Heart left ventricle (tissue), 16 donors: ENCODE results near the gene NSD2. TPM values are rescaled to one million over a fixed set of nuclear protein-coding genes. Genes with fewer than 3 reads are reported as not detected.

ENCODE experiments used
- ATAC-seq, 4 donors: fragments of 200-7000 bp; cut with Tn5 transposase; one replicate each; pipeline ENCODE4 v1.9.1; 2020 to 2022; ENCODE audit warnings: moderate library complexity in 4 of 4, mild to moderate bottlenecking in 3 of 4, moderate number of reproducible peaks in 1 of 4
- DNase-seq, 5 donors: peaks; one replicate each; pipeline ENCODE4 v3.0.0-alpha.2; 2020
- H3K27ac ChIP-seq, 12 donors: fragments of 200-600 bp; sonication (generic) in 4 of 12; one replicate each; pipeline versions ENCODE4 v1.5.0 to v1.8.0; 2016 to 2022; ENCODE audit warnings: mild to moderate bottlenecking in 2 of 12
- H3K27me3 ChIP-seq, 9 donors: fragments of 200-600 bp; sonication (generic) in 2 of 9; one replicate each; pipeline versions ENCODE4 v1.5.1 to v1.8.0; 2016 to 2022; ENCODE audit warnings: mild to moderate bottlenecking in 3 of 9
- H3K36me3 ChIP-seq, 9 donors: fragments of 200-600 bp; sonication (generic) in 2 of 9; one replicate each; pipeline versions ENCODE4 v1.5.0 to v1.8.0; 2018 to 2022; ENCODE audit warnings: mild to moderate bottlenecking in 2 of 9
- H3K4me1 ChIP-seq, 12 donors: fragments of 200-600 bp; sonication (generic) in 4 of 12; one replicate each; pipeline versions ENCODE4 v1.5.0 to v1.8.0; 2016 to 2022; ENCODE audit warnings: mild to moderate bottlenecking in 3 of 12
- H3K4me3 ChIP-seq, 12 donors: fragments of 200-600 bp; sonication (generic) in 4 of 12; one replicate each; pipeline versions ENCODE4 v1.5.0 to v1.8.0; 2017 to 2022; ENCODE audit warnings: mild to moderate bottlenecking in 9 of 12, moderate library complexity in 4 of 12
- H3K9me3 ChIP-seq, 12 donors: fragments of 200-600 bp; sonication (generic) in 4 of 12; one replicate each; pipeline versions ENCODE4 v1.5.0 to v1.8.0; 2016 to 2022; ENCODE audit warnings: mild to moderate bottlenecking in 1 of 12
- CTCF ChIP-seq, 12 donors: fragments of 200-600 bp; sonication (generic) in 4 of 12; IDR thresholded peaks; one replicate each; pipeline versions ENCODE4 v1.5.0 to v1.8.0; 2018 to 2022; ENCODE audit warnings: antibody characterized with exemption in 12 of 12, mild to moderate bottlenecking in 5 of 12
- POLR2A ChIP-seq, 2 donors: fragments of 450-650 bp; IDR thresholded peaks; one replicate each; pipeline ENCODE4 v1.6.1; 2017; ENCODE audit warnings: antibody characterized with exemption in 2 of 2, mild to moderate bottlenecking in 2 of 2, moderate library complexity in 2 of 2
- WGBS, 4 donors: extraction: QIAGEN DNeasy Blood & Tissue Kit in 2 of 4; methylation state at CpG; one replicate each; pipeline versions ENCODE4 v1.1.5 to v1.1.7; 2013 to 2018; 5-methylcytosine and 5-hydroxymethylcytosine counted together
- intact Hi-C, 10 donors: fragments of 100-400 bp; cut with DNase I; formaldehyde crosslinking; loops; one replicate each; pipeline versions ENCODE4 v1.11.1 to v1.14.2; 2022
- polyA plus RNA-seq, 2 donors: library from polyadenylated mRNA; stranded (reverse); fragments of 200-250 nt; gene quantifications; one replicate each; pipeline ENCODE4 v1.2.3, GENCODE V29; 2013
- total RNA-seq, 9 donors: library from RNA; depleted of rRNA in 2 of 9; stranded (reverse); fragments of >200 nt in 2 of 9; fragmentation: NEBNext Ultra II Directional in 3 of 9; extraction: Animal tissue kit (Norgen Biotek cat#: 25700) in 3 of 9; gene quantifications; one replicate each; pipeline versions ENCODE4 v1.1.0 to v1.2.4, GENCODE V29; 2016 to 2023
- donor health status: ischemic (EF 13 %, LVEDD 7.1; RV severe dilation, severe dysfunction).
- donor health status: healthy with polysubstance abuse.
- donor health status: DM: no; HTN: yes; CAD: no.
- donor health status: DM: no; HTN: no; CAD: no.
- donor health status: ischemic (EF 25% LVEDD 6.9; RV normal size, moderate dysfunction).
- donor health status: ischemic (EF 25% LVEDD 5.7; RV mildly dilated, moderate dysfunction).
- donor health status: healthy.
- donor health status: DM: yes; HTN: yes; CAD: no.
- donor health status: ischemic (EF 35%, LVEDD 5.7; RV mildly dilated, moderate dysfunction).
- donor health status: nonischemic (EF 11% LVEDD 7.7; RV severe dilation, severe dysfunction).
- donor health status: DM: yes; HTN: yes; CAD: no.
- donor health status: PGD.
- donor health status: ischemic (EF 29% LVEDD 5.4; RV normal size, mild dysfunction).
- donor health status: nonischemic (EF 23%, LVEDD 6.1; RV moderate dilation, normal function).

Gene NSD2
- total and polyA plus RNA-seq, 11 donors = 11.4 to 63.3 (median 39.0) TPM

DNA sequence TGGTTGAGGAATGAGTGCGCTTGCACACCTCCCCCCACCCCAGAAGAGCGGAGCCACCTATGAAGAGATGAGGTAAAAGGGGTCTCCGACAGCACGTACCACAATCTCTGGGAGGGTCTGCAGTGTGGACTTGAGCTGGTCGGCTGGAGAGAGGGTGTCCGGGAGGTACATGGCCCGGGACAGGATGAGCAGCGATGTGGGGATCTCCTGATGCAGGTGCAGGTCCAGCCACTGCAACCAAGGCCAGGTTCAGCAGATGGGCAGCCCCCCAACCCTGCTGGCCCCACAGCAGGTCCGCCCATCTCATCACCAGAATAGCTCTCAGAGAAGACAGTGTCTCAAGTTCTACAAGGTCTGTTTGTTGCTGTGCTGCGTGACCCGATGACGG, 47.7 kb upstream of the NSD2 start:
- DNase-seq (no peak), ATAC-seq (no peak)
- Histone ChIP-seq H3K27ac (no peak overlapping the region), H3K4me3 (no peak overlapping the region), H3K4me1 (no peaks in the 10 kb centered on the region), H3K36me3 (peaks cover 0 to 84% (median 80%) of the 10 kb centered on the region in 9 donors), H3K27me3 (no peaks in the 10 kb centered on the region), H3K9me3 (no peaks in the 10 kb centered on the region)
- 93 to 96% (median 95%) methylated on average over 9 to 12 of the region's 12 CpGs for WGBS, 4 donors
- intact Hi-C loops = no loop called here
- no peak for TF ChIP-seq POLR2A (IDR thresholded peaks at IDR 0.05)
- no peak for TF ChIP-seq CTCF (IDR thresholded peaks at IDR 0.05)

GRCh38 chr4:1824746-1825145, 46.4 kb upstream of the NSD2 start:
- DNase-seq (peak in 1 of 5 donors; percentile 7), ATAC-seq (peak in 1 of 4 donors; percentile 30)
- Histone ChIP-seq H3K27me3 (no peaks in the 10 kb centered on the region), H3K4me3 (no peak overlapping the region), H3K4me1 (no peaks in the 10 kb centered on the region), H3K27ac (no peak overlapping the region), H3K36me3 (peaks cover 0 to 74% (median 68%) of the 10 kb centered on the region in 9 donors), H3K9me3 (no peaks in the 10 kb centered on the region)
- intact Hi-C loops = no loop called here
- TF ChIP-seq POLR2A (IDR thresholded peaks at IDR 0.05) (no peak), CTCF (IDR thresholded peaks at IDR 0.05) (no peak)
- 79 to 89% (median 84%) methylated on average over 10 to 11 of the region's 11 CpGs for WGBS, 4 donors

DNA sequence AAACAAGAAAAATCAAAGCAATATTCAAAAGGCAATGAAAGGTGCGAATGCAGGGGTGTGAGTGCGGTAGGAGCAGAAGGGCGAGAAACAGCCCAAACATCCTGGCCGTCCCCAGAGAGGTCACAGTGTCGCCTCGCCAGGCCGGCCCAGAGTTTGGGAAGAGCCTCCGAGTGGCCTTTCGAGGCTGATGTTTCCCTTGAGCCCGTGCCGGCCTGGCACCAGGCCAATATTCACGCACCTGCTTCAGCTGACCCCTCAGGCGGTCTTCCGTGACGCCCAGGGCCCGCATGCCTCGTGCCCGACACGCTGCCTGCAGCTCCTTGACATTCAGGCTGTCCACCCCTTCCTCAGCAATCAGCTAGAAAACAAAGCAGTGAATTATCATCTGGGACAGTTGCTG, 45.9 kb upstream of the NSD2 start:
- no peaks in the 10 kb centered on the region for H3K9me3 ChIP-seq
- H3K27me3 ChIP-seq = no peaks in the 10 kb centered on the region
- WGBS, 4 donors = 77 to 81% (median 80%) methylated on average over 17 to 19 of the region's 19 CpGs
- ATAC-seq (no peak), DNase-seq (peak in 1 of 5 donors; percentile 24)
- H3K27ac ChIP-seq = no peak overlapping the region
- peaks cover 0 to 74% (median 63%) of the 10 kb centered on the region in 9 donors for H3K36me3 ChIP-seq
- H3K4me3 ChIP-seq = no peak overlapping the region
- no peak for TF ChIP-seq POLR2A (IDR thresholded peaks at IDR 0.05)
- no peak for TF ChIP-seq CTCF (IDR thresholded peaks at IDR 0.05)
- no peaks in the 10 kb centered on the region for H3K4me1 ChIP-seq
- intact Hi-C loops = no loop called here

GRCh38 chr4:1826531-1827350, 44.5 kb upstream of the NSD2 start:
- Histone ChIP-seq H3K4me3 (no peak overlapping the region), H3K36me3 (peaks cover 0 to 75% (median 65%) of the 10 kb centered on the region in 9 donors), H3K4me1 (no peaks in the 10 kb centered on the region), H3K27ac (no peak overlapping the region), H3K9me3 (no peaks in the 10 kb centered on the region), H3K27me3 (no peaks in the 10 kb centered on the region)
- DNase-seq = peak in 1 of 5 donors; percentile 11
- TF ChIP-seq CTCF (IDR thresholded peaks at IDR 0.05) = no peak
- TF ChIP-seq POLR2A (IDR thresholded peaks at IDR 0.05) = no peak
- no peak for ATAC-seq
- 90 to 94% (median 92%) methylated on average over 27 to 30 of the region's 30 CpGs for WGBS, 4 donors
- intact Hi-C loops = no loop called here
